Tibial nerve (tissue), 4 donors: ENCODE measurements around the gene SDK1. TPM values are rescaled to one million over a fixed set of nuclear protein-coding genes. Genes with fewer than 3 reads are reported as not detected.

ENCODE experiments used
- DNase-seq, 2 donors: peaks; one replicate each; pipeline ENCODE4 v3.0.0-alpha.2; 2019; ENCODE audit warnings: low spot score in 2 of 2
- H3K27ac ChIP-seq, 4 donors: fragments of 200-600 bp; sonication (generic) in 3 of 4; one replicate each; pipeline ENCODE4 v1.5.1; 2017 to 2019; ENCODE audit warnings: mild to moderate bottlenecking in 1 of 4
- H3K27me3 ChIP-seq, 2 donors: fragments of 200-600 bp; sonication (generic) in 1 of 2; one replicate each; pipeline versions ENCODE4 v1.5.1 to v1.6.0; 2017 to 2019
- H3K36me3 ChIP-seq, 3 donors: fragments of 200-600 bp; sonication (generic); one replicate each; pipeline ENCODE4 v1.5.1; 2018 to 2019
- H3K4me1 ChIP-seq, 4 donors: fragments of 200-600 bp; sonication (generic) in 3 of 4; one replicate each; pipeline ENCODE4 v1.5.1; 2017 to 2019
- H3K4me3 ChIP-seq, 4 donors: fragments of 200-600 bp; sonication (generic) in 3 of 4; one replicate each; pipeline ENCODE4 v1.5.1; 2017 to 2019; ENCODE audit warnings: mild to moderate bottlenecking in 1 of 4, moderate library complexity in 1 of 4
- H3K9me3 ChIP-seq, 4 donors: fragments of 200-600 bp; sonication (generic) in 3 of 4; one replicate each; pipeline ENCODE4 v1.5.1; 2017 to 2019
- EP300 ChIP-seq, 2 donors: sonication (generic); formaldehyde crosslinking; IDR thresholded peaks; one replicate each; pipeline ENCODE4 v1.6.1; 2017; ENCODE audit warnings: antibody characterized with exemption in 2 of 2, mild to moderate bottlenecking in 1 of 2
- POLR2A ChIP-seq, 2 donors: fragments of 450-650 bp; IDR thresholded peaks; one replicate each; pipeline ENCODE4 v1.6.1; 2017; ENCODE audit warnings: antibody characterized with exemption in 2 of 2, mild to moderate bottlenecking in 2 of 2, moderate library complexity in 2 of 2
- WGBS, 2 donors: methylation state at CpG; one replicate each; pipeline ENCODE4 v1.1.5; 2018; 5-methylcytosine and 5-hydroxymethylcytosine counted together
- total RNA-seq, 4 donors: library from RNA; depleted of rRNA; stranded (reverse); fragments of >200 nt; gene quantifications; one replicate each; pipeline ENCODE4 v1.1.0, GENCODE V29; 2016
- TF ChIP-seq, protein P1 (sequence below), 5 experiments: fragments of 200-600 bp in 3 of 5; fragments of 450-650 bp in 2 of 5; sonication (generic) in 3 of 5; IDR thresholded peaks; one replicate each; pipeline ENCODE4 v1.5.1; 2016 to 2019; ENCODE audit warnings: antibody characterized with exemption in 5 of 5, mild to moderate bottlenecking in 3 of 5, moderate library complexity in 2 of 5

The SDK1 gene
- total RNA-seq, 4 donors from 2014 or later = 8.2 to 16.2 (median 12.9) TPM

DNA sequence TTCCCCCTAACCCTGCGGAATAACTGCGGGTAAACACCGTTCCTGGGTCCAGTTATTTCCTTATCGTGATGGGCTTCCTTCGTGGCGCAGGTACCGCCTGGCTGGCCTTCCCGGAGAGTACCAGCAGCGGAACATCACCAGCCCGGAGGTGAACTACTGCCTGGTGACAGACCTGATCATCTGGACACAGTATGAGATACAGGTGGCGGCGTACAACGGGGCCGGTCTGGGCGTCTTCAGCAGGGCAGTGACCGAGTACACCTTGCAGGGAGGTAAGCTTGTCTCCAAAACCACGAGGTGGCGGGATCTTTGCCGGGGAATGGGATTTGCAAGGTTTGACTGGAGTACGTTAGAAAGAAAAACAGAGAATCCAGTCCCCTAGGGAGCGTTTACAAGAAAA, 716.0 kb downstream of the SDK1 start:
- no peaks in the 10 kb centered on the region for H3K27me3 ChIP-seq
- H3K36me3 ChIP-seq = peaks cover 0 to 39% (median 0%) of the 10 kb centered on the region in 3 donors
- no peak overlapping the region for H3K4me3 ChIP-seq
- no peaks in the 10 kb centered on the region for H3K4me1 ChIP-seq
- WGBS, 2 donors = 85 to 94% methylated on average over 21 of the region's 21 CpGs
- TF ChIP-seq EP300 (IDR thresholded peaks at IDR 0.05) = no peak
- no peak for TF ChIP-seq POLR2A (IDR thresholded peaks at IDR 0.05)
- TF ChIP-seq, protein P1, sequence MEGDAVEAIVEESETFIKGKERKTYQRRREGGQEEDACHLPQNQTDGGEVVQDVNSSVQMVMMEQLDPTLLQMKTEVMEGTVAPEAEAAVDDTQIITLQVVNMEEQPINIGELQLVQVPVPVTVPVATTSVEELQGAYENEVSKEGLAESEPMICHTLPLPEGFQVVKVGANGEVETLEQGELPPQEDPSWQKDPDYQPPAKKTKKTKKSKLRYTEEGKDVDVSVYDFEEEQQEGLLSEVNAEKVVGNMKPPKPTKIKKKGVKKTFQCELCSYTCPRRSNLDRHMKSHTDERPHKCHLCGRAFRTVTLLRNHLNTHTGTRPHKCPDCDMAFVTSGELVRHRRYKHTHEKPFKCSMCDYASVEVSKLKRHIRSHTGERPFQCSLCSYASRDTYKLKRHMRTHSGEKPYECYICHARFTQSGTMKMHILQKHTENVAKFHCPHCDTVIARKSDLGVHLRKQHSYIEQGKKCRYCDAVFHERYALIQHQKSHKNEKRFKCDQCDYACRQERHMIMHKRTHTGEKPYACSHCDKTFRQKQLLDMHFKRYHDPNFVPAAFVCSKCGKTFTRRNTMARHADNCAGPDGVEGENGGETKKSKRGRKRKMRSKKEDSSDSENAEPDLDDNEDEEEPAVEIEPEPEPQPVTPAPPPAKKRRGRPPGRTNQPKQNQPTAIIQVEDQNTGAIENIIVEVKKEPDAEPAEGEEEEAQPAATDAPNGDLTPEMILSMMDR (IDR thresholded peaks at IDR 0.05) = no peak
- no peak overlapping the region for H3K27ac ChIP-seq
- no peak for DNase-seq
- H3K9me3 ChIP-seq = peaks cover 0 to 32% (median 2%) of the 10 kb centered on the region in 4 donors

DNA sequence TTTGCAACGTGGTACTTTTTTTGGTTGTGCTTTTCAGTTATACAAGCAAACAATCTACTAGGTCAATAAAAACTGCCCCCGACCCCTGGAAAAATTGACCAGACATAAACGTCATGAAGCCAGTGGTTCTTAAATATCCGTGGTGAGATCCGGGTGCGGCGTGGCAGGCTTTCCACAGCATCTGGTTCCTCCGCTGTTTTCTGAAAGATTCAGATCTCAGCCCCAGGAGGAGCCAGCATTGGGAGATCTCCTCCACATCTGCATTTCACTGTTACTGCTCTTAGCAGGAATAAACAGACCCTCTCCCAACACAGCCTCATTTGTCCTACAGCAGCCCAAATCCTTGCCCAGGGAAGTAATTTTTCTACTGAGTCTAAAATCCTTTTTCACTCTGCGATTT, 716.7 kb downstream of the SDK1 start:
- no peak overlapping the region for H3K4me3 ChIP-seq
- peaks cover 0 to 32% (median 2%) of the 10 kb centered on the region in 4 donors for H3K9me3 ChIP-seq
- 64 to 86% methylated on average over 9 of the region's 9 CpGs for WGBS, 2 donors
- H3K27me3 ChIP-seq = no peaks in the 10 kb centered on the region
- no peak for TF ChIP-seq POLR2A (IDR thresholded peaks at IDR 0.05)
- no peak for TF ChIP-seq EP300 (IDR thresholded peaks at IDR 0.05)
- TF ChIP-seq, protein P1 (IDR thresholded peaks at IDR 0.05) = no peak
- H3K36me3 ChIP-seq = peaks cover 0 to 39% (median 0%) of the 10 kb centered on the region in 3 donors
- no peak for DNase-seq
- H3K4me1 ChIP-seq = no peaks in the 10 kb centered on the region
- no peak overlapping the region for H3K27ac ChIP-seq

DNA sequence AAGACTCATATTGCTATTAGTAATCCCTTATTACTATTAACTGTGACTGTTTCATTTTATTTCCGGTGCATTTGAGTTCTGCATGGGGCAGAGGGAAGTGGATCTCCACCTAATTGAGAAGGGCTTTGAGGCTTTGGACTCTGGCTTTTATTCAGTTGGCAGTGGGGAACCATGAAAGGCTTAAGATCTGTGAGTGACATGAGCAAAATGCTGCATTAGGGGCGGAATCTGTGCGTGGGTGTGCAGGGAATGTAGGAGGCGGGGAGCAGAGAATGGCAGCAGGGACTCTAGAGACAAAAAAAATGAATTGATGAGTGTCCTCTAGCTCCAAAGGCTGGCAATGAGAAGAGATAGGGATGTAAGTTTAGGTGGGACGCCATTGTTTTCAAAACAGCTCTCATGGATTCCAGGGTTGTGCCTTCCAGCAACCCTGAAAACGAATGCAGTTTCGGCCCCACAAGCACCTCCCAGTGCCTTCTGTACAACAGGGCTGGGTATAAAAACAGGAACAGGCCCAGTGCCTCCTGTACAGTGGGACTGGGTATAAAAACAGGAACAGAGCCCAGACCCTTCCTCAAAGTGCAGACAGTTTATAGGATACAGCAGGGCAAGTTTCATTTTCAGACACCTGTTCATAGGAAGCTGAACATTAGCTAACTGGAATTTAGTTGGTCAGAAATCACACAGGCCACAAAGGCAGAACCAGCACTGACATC, 717.7 kb downstream of the SDK1 start:
- H3K36me3 ChIP-seq = peaks cover 0 to 39% (median 0%) of the 10 kb centered on the region in 3 donors
- no peak for DNase-seq
- no peaks in the 10 kb centered on the region for H3K4me1 ChIP-seq
- H3K27me3 ChIP-seq = no peaks in the 10 kb centered on the region
- TF ChIP-seq POLR2A (IDR thresholded peaks at IDR 0.05) (no peak), EP300 (IDR thresholded peaks at IDR 0.05) (no peak)
- TF ChIP-seq, protein P1 (IDR thresholded peaks at IDR 0.05) = no peak
- WGBS, 2 donors = 76 to 77% methylated on average over 7 of the region's 7 CpGs
- no peak overlapping the region for H3K4me3 ChIP-seq
- peaks cover 0 to 32% (median 2%) of the 10 kb centered on the region in 4 donors for H3K9me3 ChIP-seq
- no peak overlapping the region for H3K27ac ChIP-seq

DNA sequence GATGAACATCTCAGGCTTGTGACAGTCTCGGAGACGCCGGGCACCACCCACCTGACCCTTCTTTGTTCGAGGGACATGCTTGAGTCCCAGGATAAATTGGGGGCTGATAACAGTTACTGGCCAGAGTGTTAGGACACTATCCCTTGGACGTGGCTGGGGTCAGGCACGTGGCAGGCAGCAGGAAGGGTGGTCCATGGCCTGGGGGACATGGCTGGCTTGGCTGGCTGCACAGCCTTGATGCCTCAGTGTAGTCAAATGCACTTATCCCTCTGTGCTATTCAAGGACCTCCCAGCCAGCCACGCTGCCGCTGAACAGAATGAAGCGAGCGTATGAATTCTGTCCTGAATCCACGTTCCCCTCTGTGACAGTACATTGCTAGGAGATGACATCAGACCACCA, 719.0 kb downstream of the SDK1 start:
- H3K36me3 ChIP-seq = peaks cover 0 to 35% (median 0%) of the 10 kb centered on the region in 3 donors
- H3K9me3 ChIP-seq = peaks cover 0 to 32% (median 2%) of the 10 kb centered on the region in 4 donors
- WGBS, 2 donors = 88 to 97% methylated on average over 11 of the region's 11 CpGs
- no peak for DNase-seq
- no peak overlapping the region for H3K27ac ChIP-seq
- no peak overlapping the region for H3K4me3 ChIP-seq
- H3K4me1 ChIP-seq = no peaks in the 10 kb centered on the region
- no peak for TF ChIP-seq POLR2A (IDR thresholded peaks at IDR 0.05)
- TF ChIP-seq EP300 (IDR thresholded peaks at IDR 0.05) = no peak
- TF ChIP-seq, protein P1 (IDR thresholded peaks at IDR 0.05) = no peak
- no peaks in the 10 kb centered on the region for H3K27me3 ChIP-seq

- Histone ChIP-seq H3K27ac (no peak overlapping the region), H3K4me3 (no peak overlapping the region), H3K4me1 (no peaks in the 10 kb centered on the region), H3K9me3 (peaks cover 0 to 32% (median 2%) of the 10 kb centered on the region in 4 donors), H3K36me3 (peaks cover 0 to 21% (median 0%) of the 10 kb centered on the region in 3 donors), H3K27me3 (no peaks in the 10 kb centered on the region)
- WGBS, 2 donors = 89 to 90% methylated on average over 5 of the region's 5 CpGs
- no peak for DNase-seq
- no peak for TF ChIP-seq EP300 (IDR thresholded peaks at IDR 0.05)
- TF ChIP-seq, protein P1 (IDR thresholded peaks at IDR 0.05) = no peak
- TF ChIP-seq POLR2A (IDR thresholded peaks at IDR 0.05) = no peak
Measured at GRCh38 chr7:4021413-4021812, 720.4 kb downstream of the SDK1 start.
